SHP77 (cell line): ENCODE data around the gene CTSF.

Source experiments
- DNase-seq, 2 experiments: peaks; one replicate each; lab custom pipeline; 2025; lab: John Stamatoyannopoulos, UW

The CTSF gene

DNA sequence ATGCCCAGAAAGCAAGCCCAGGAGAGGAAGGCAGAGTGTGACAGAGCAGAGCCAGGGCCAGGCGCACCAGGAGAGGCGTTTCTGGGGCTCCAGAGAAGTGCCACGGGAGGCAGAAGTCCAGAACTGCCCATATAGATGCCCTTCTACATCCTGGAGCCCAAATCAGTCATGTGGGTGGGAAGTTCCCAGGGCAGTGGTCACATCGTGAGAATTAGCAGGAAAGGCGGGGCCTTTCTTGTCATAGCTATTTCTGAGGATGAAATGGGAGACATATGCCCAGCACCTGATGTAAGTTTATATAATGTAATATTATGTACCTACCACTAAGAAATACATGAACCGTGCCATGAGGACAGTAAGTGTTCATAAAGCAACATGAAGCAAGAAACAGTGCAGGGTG is 35.6 kb downstream of the CTSF start:
- no peak for DNase-seq

DNA sequence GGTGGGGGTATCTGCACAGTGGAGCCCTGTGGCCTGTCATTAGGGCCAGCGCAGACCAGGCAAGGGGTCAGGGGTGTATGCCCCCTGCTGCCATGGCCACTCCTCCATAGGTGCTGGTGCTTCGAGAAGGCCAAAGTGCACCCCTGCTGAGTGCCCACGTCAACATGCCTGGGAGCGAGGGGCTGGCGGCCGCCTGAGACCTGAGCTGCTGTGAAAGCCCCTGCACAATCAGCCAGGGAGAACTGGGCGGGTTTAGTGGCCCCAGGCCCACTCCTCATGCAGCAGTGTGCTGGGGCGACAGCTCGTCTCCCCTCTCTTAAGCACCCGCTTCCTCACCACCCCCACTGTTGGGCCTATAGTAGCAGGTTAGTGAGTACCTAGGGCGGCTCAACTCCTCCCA is 36.6 kb downstream of the CTSF start:
- DNase-seq, result no peak

DNA sequence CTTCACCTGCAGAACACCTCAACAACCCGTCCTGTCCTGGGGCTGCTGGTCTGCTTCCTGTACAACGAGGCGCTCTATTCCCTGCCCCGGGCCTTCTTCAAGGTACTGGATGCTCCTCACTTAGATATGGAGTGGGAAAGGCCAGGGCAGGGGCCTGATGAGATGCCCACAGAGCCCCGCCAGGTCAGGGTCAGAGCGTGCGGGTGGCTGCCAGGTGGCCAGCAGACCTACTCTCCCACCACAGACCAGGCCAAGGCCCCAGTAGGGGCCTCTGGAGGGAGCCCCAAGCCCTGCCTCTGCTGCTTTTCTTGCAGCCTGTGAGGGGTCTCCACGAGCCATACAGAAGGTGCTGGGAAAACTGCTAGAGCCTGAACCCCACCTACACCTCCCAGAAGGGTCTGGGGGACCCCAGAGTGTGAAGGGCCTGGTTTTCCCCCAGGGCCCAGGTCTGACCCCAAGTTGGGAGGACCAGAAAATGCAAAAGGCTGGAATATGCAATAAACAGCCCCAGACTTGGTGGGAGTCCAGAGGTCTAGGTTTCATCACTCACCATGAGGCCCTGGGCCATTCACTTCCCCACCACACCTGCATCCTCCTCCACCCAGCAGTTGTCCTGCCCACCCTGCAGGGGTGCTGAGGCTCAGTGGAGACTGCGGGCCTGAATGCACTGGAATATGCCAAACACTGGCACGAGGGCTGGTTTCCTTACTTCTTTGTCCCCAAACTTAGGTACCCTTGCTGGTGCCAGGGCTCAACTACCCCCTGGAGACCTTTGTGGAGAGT is 37.3 kb downstream of the CTSF start:
- DNase-seq, result no peak

DNA sequence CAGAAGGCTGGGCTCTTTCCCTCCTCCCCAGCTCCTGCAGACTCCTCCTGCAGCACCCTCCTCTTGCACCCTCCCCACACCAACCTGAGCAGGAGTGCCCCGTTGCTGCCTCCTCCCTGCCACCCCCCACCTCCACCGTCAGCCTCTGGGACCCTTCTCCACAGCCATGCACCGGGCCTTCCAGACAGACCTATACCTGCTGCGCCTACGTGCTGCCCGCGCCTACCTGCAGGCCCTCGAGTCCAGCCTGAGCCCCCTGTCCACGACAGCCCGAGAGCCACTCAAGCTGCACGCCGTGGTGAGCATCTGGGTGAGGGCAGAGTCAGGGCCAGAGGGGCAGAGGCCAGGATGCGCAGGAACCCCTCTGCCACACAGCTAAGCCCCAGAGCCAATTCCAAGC is 38.8 kb downstream of the CTSF start:
- DNase-seq, result no peak

DNA sequence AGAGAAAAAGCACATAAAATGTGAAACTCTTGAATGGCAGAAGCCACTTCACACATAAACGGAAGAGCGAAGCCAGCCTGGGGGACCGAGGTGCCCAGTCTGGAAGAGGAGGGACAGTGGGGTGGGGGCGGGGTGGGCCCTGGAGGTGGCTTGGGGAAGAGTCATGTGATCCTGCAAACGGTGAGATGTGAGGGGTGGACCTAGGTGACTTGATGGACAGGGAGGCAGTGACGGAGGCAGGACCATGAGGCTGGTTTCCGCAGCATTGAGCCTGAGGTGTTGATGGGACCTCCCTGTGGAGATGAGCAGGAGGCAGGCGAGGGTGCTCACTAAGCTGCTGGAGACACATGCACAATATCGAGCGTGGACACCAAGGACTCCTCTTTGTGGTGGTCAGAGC is 39.3 kb downstream of the CTSF start:
- DNase-seq, result no peak

DNA sequence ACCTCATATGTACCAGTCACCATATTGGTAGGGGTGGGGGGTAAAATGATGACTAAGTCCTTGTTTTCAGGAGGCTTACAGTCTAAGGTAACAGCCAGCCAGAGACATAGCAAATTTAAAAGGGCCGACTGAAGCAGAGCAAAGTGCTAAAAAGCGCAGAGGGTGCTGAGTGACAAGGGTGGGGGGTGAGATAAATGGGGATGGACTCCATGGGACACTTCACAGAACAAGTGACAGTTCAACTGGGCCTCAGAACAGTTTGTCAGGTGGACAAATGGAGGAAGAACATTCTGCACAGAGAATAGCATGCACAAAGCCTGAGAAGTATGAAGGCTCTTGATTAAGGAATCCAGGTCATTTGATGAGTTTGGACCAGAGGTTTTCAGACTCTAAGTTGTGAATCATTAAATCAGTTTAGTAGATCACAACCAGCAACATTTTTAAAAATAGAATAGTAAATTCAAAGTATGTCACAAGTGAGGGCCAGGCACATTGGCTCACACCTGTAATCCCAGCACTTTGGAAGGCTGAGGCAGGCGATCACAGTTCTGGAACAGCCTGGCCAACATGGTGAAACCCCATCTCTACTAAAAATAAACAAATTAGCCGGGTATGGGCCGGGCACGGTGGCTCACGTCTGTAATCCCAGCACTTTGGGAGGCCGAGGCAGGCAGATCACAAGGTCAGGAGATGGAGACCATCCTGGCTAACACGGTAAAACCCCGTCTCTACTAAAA is 43.9 kb downstream of the CTSF start:
- no peak for DNase-seq

DNA sequence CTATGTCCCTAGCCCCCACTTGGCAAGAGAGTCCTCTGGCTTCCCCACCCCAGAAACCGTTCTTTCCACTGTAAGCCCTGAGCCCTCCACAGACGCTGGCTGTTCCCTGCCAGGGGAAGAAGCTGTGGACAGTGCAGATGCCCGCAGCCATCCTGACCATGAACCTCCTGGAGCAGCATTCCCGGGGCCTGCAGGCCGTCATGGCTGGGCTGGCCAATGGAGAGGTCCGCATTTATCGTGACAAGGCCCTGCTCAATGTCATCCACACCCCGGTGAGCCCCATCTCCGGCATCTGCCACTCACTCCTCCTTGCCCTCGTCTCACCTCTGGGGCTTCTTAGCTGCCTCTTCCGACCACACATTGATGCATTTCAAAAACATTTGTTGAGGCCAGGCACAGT is 44.8 kb downstream of the CTSF start:
- no peak for DNase-seq
